Heart left ventricle (tissue), 16 donors: Measurements from ENCODE around the gene ADCK2. TPM values are rescaled to one million over a fixed set of nuclear protein-coding genes. Genes with fewer than 3 reads are reported as not detected.

Source experiments
- ATAC-seq, 4 donors: fragments of 200-7000 bp; cut with Tn5 transposase; one replicate each; pipeline ENCODE4 v1.9.1; 2020 to 2022; ENCODE audit warnings: moderate library complexity in 4 of 4, mild to moderate bottlenecking in 3 of 4, moderate number of reproducible peaks in 1 of 4
- DNase-seq, 5 donors: peaks; one replicate each; pipeline ENCODE4 v3.0.0-alpha.2; 2020
- H3K27ac ChIP-seq, 12 donors: fragments of 200-600 bp; sonication (generic) in 4 of 12; one replicate each; pipeline versions ENCODE4 v1.5.0 to v1.8.0; 2016 to 2022; ENCODE audit warnings: mild to moderate bottlenecking in 2 of 12
- H3K27me3 ChIP-seq, 9 donors: fragments of 200-600 bp; sonication (generic) in 2 of 9; one replicate each; pipeline versions ENCODE4 v1.5.1 to v1.8.0; 2016 to 2022; ENCODE audit warnings: mild to moderate bottlenecking in 3 of 9
- H3K36me3 ChIP-seq, 9 donors: fragments of 200-600 bp; sonication (generic) in 2 of 9; one replicate each; pipeline versions ENCODE4 v1.5.0 to v1.8.0; 2018 to 2022; ENCODE audit warnings: mild to moderate bottlenecking in 2 of 9
- H3K4me1 ChIP-seq, 12 donors: fragments of 200-600 bp; sonication (generic) in 4 of 12; one replicate each; pipeline versions ENCODE4 v1.5.0 to v1.8.0; 2016 to 2022; ENCODE audit warnings: mild to moderate bottlenecking in 3 of 12
- H3K4me3 ChIP-seq, 12 donors: fragments of 200-600 bp; sonication (generic) in 4 of 12; one replicate each; pipeline versions ENCODE4 v1.5.0 to v1.8.0; 2017 to 2022; ENCODE audit warnings: mild to moderate bottlenecking in 9 of 12, moderate library complexity in 4 of 12
- H3K9me3 ChIP-seq, 12 donors: fragments of 200-600 bp; sonication (generic) in 4 of 12; one replicate each; pipeline versions ENCODE4 v1.5.0 to v1.8.0; 2016 to 2022; ENCODE audit warnings: mild to moderate bottlenecking in 1 of 12
- POLR2A ChIP-seq, 2 donors: fragments of 450-650 bp; IDR thresholded peaks; one replicate each; pipeline ENCODE4 v1.6.1; 2017; ENCODE audit warnings: antibody characterized with exemption in 2 of 2, mild to moderate bottlenecking in 2 of 2, moderate library complexity in 2 of 2
- WGBS, 4 donors: extraction: QIAGEN DNeasy Blood & Tissue Kit in 2 of 4; methylation state at CpG; one replicate each; pipeline versions ENCODE4 v1.1.5 to v1.1.7; 2013 to 2018; 5-methylcytosine and 5-hydroxymethylcytosine counted together
- intact Hi-C, 10 donors: fragments of 100-400 bp; cut with DNase I; formaldehyde crosslinking; loops; one replicate each; pipeline versions ENCODE4 v1.11.1 to v1.14.2; 2022
- polyA plus RNA-seq, 2 donors: library from polyadenylated mRNA; stranded (reverse); fragments of 200-250 nt; gene quantifications; one replicate each; pipeline ENCODE4 v1.2.3, GENCODE V29; 2013
- total RNA-seq, 9 donors: library from RNA; depleted of rRNA in 2 of 9; stranded (reverse); fragments of >200 nt in 2 of 9; fragmentation: NEBNext Ultra II Directional in 3 of 9; extraction: Animal tissue kit (Norgen Biotek cat#: 25700) in 3 of 9; gene quantifications; one replicate each; pipeline versions ENCODE4 v1.1.0 to v1.2.4, GENCODE V29; 2016 to 2023
- TF ChIP-seq, protein P1 (sequence below), 12 donors: fragments of 200-600 bp; sonication (generic) in 4 of 12; IDR thresholded peaks; one replicate each; pipeline versions ENCODE4 v1.5.0 to v1.8.0; 2018 to 2022; ENCODE audit warnings: antibody characterized with exemption in 12 of 12, mild to moderate bottlenecking in 5 of 12
- donor health status: ischemic (EF 13 %, LVEDD 7.1; RV severe dilation, severe dysfunction).
- donor health status: healthy with polysubstance abuse.
- donor health status: DM: no; HTN: yes; CAD: no.
- donor health status: DM: no; HTN: no; CAD: no.
- donor health status: ischemic (EF 25% LVEDD 6.9; RV normal size, moderate dysfunction).
- donor health status: ischemic (EF 25% LVEDD 5.7; RV mildly dilated, moderate dysfunction).
- donor health status: healthy.
- donor health status: DM: yes; HTN: yes; CAD: no.
- donor health status: ischemic (EF 35%, LVEDD 5.7; RV mildly dilated, moderate dysfunction).
- donor health status: nonischemic (EF 11% LVEDD 7.7; RV severe dilation, severe dysfunction).
- donor health status: DM: yes; HTN: yes; CAD: no.
- donor health status: PGD.
- donor health status: ischemic (EF 29% LVEDD 5.4; RV normal size, mild dysfunction).
- donor health status: nonischemic (EF 23%, LVEDD 6.1; RV moderate dilation, normal function).

Gene ADCK2
- total and polyA plus RNA-seq, 11 donors, result 5.3 to 18.3 (median 10.5) TPM

DNA sequence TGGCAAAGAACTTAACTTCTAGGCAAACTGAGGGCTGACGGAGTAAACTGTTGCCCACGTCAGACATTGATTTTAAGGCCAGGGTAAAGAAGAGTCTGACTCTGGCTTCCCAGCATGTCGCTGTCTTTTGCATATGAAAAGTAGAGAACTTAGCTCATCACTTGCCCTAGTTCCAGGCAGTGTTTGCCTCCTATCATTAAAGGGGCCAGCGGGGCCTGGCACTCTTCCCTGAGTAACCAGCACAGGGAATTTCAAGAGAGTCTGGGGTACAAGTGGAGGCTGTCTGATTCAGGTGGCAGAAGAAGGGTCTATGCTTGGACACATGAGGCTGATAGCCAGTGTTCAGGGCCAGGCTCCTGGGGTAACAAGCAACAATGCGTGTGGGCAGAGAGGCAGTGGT, 36.9 kb upstream of the ADCK2 start:
- ATAC-seq (no peak), DNase-seq (no peak)
- H3K27me3 ChIP-seq, result peaks cover 0 to 23% (median 0%) of the 10 kb centered on the region in 9 donors
- H3K36me3 ChIP-seq, result no peaks in the 10 kb centered on the region
- WGBS, 4 donors, result 57 to 63% (median 59%) methylated on average over 5 of the region's 5 CpGs
- no peaks in the 10 kb centered on the region for H3K9me3 ChIP-seq
- H3K4me3 ChIP-seq, result no peak overlapping the region
- peak overlapping the region; percentile 42 to 75 (median 58) for H3K27ac ChIP-seq
- H3K4me1 ChIP-seq, result peaks cover 3 to 90% (median 58%) of the 10 kb centered on the region in 12 donors
- intact Hi-C loops, result loop anchor here in 3 of 10 donors (5.0 kb wide), 2 partner anchors 34 to 39 kb away; no protein-coding TSS in a partner anchor
- TF ChIP-seq, protein P1, sequence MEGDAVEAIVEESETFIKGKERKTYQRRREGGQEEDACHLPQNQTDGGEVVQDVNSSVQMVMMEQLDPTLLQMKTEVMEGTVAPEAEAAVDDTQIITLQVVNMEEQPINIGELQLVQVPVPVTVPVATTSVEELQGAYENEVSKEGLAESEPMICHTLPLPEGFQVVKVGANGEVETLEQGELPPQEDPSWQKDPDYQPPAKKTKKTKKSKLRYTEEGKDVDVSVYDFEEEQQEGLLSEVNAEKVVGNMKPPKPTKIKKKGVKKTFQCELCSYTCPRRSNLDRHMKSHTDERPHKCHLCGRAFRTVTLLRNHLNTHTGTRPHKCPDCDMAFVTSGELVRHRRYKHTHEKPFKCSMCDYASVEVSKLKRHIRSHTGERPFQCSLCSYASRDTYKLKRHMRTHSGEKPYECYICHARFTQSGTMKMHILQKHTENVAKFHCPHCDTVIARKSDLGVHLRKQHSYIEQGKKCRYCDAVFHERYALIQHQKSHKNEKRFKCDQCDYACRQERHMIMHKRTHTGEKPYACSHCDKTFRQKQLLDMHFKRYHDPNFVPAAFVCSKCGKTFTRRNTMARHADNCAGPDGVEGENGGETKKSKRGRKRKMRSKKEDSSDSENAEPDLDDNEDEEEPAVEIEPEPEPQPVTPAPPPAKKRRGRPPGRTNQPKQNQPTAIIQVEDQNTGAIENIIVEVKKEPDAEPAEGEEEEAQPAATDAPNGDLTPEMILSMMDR (IDR thresholded peaks at IDR 0.05), result no peak
- TF ChIP-seq POLR2A (IDR thresholded peaks at IDR 0.05), result no peak

DNA sequence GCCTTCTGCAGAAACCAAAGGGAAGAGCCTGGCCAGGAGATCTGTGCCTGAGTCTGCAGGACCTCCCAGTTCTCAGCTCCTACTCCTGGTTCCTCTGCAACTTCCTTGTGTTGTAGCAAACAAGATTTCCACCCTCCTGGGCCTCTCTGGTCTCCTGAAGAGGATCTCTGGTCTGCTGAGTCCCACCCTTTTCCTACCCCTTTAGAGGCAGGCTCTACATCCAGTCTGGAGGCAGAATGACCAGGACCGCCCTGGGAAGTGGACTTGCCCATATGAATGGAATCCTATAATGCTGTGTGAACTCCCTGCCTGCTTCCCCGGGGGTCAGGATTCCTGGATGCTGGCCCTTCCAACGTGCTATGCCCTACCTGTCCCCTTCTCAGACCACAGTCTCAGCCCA, 35.3 kb upstream of the ADCK2 start:
- no peak overlapping the region for H3K4me3 ChIP-seq
- intact Hi-C loops, result loop anchor here in 3 of 10 donors (5.0 kb wide), 2 partner anchors 35 to 40 kb away; no protein-coding TSS in a partner anchor
- peak in 1 of 2 donors; percentile 28 for TF ChIP-seq POLR2A (IDR thresholded peaks at IDR 0.05)
- TF ChIP-seq, protein P1 (IDR thresholded peaks at IDR 0.05), result no peak
- H3K36me3 ChIP-seq, result no peaks in the 10 kb centered on the region
- H3K27me3 ChIP-seq, result peaks cover 0 to 29% (median 0%) of the 10 kb centered on the region in 9 donors
- 32 to 58% (median 43%) methylated on average over 2 to 3 of the region's 3 CpGs for WGBS, 4 donors
- peak overlapping the region in 11 of 12 donors; percentile 12 to 98 (median 96) for H3K27ac ChIP-seq
- peak in 1 of 5 donors; percentile 22 for DNase-seq
- ATAC-seq, result no peak
- no peaks in the 10 kb centered on the region for H3K9me3 ChIP-seq
- H3K4me1 ChIP-seq, result peaks cover 3 to 86% (median 57%) of the 10 kb centered on the region in 12 donors

GRCh38 chr7:140638173-140638791, 34.5 kb upstream of the ADCK2 start:
- Histone ChIP-seq H3K27ac (peak overlapping the region in 11 of 12 donors; percentile 81 to 98 (median 96)), H3K27me3 (peaks cover 0 to 29% (median 0%) of the 10 kb centered on the region in 9 donors), H3K9me3 (no peaks in the 10 kb centered on the region), H3K36me3 (no peaks in the 10 kb centered on the region), H3K4me1 (peaks cover 3 to 78% (median 55%) of the 10 kb centered on the region in 12 donors), H3K4me3 (peak overlapping the region in 8 of 12 donors; percentile 67 to 87 (median 75))
- ATAC-seq, result peak in 1 of 4 donors; percentile 26
- intact Hi-C loops, result loop anchor here in 4 of 10 donors (2.0 to 5.0 kb wide), 3 partner anchors 31 to 41 kb away; no protein-coding TSS in a partner anchor
- TF ChIP-seq POLR2A (IDR thresholded peaks at IDR 0.05), result no peak
- TF ChIP-seq, protein P1 (IDR thresholded peaks at IDR 0.05), result peak in 2 of 12 donors; percentile 10 to 24
- WGBS, 4 donors, result 55 to 69% (median 60%) methylated on average over 6 of the region's 6 CpGs
- DNase-seq, result peak in 1 of 5 donors; percentile 44

DNA sequence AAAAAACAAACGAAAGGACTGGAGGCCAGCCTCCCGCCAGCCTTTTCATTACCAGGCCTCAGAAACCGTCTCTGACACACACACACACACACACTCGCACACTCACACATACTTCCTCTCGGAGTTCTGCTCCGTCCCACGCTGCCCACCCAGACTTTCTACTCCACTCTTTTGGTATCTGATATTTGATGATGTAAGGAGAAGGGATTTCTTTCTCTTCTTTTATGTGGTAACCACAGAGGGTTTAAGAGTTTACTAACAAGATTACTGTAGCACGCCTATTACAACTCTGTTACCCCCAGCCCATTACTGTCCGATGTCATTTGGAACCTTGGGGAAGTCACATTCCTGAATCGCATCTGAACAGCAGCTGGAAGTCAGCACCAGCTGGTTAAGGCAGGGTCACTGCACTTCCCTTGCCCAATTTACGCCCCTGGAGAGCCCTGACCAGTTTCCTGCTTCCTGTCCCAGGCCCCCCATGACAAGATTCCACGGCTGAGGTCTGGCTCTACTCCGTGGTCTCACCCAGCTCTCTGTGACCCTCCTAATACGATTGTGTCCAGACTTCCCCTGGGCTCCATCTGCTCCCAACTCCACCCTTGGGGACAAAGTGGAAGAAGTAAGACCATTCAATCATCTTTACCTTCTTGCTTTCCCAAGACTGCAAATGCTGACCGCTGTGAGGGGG, 33.2 kb upstream of the ADCK2 start:
- 26 to 31% (median 28%) methylated on average over 14 to 15 of the region's 15 CpGs for WGBS, 4 donors
- intact Hi-C loops, result loop anchor here in 7 of 10 donors (1.0 to 10.0 kb wide), 7 partner anchors 29 to 45 kb away; no protein-coding TSS in a partner anchor
- DNase-seq (peak; percentile 66 to 78 (median 70)), ATAC-seq (peak; percentile 32 to 56 (median 46))
- TF ChIP-seq, protein P1 (IDR thresholded peaks at IDR 0.05), result no peak
- no peak for TF ChIP-seq POLR2A (IDR thresholded peaks at IDR 0.05)
- no peaks in the 10 kb centered on the region for H3K9me3 ChIP-seq
- peak overlapping the region; percentile 42 to 87 (median 71) for H3K4me3 ChIP-seq
- peak overlapping the region; percentile 81 to 98 (median 96) for H3K27ac ChIP-seq
- peaks cover 3 to 71% (median 48%) of the 10 kb centered on the region in 12 donors for H3K4me1 ChIP-seq
- peaks cover 0 to 29% (median 0%) of the 10 kb centered on the region in 9 donors for H3K27me3 ChIP-seq
- no peaks in the 10 kb centered on the region for H3K36me3 ChIP-seq
